Karpas-422 (cell line): Measurements from ENCODE around the gene F11R. TPM values are rescaled to one million over a fixed set of nuclear protein-coding genes. Genes with fewer than 3 reads are reported as not detected.

Experiments used
- DNase-seq: peaks from one replicate; pipeline ENCODE4 v3.0.0-alpha.2; 2015
- H2AFZ ChIP-seq: fragments of 200-600 bp; sonication (generic); 2 replicates; pipeline ENCODE4 v1.6.1; 2014; ENCODE audit warnings: antibody characterized with exemption, low read length, mixed read lengths
- H3K27ac ChIP-seq: fragments of 200-600 bp; sonication (generic); 2 replicates; pipeline ENCODE4 v1.5.1; 2014; ENCODE audit warnings: mild to moderate bottlenecking, low read length, moderate library complexity
- H3K27me3 ChIP-seq: fragments of 200-600 bp; sonication (generic); 2 replicates; pipeline ENCODE4 v1.6.1; 2014; ENCODE audit warnings: low read length, mixed read lengths
- H3K36me3 ChIP-seq: fragments of 200-600 bp; sonication (generic); 2 replicates; pipeline ENCODE4 v1.6.1; 2014; ENCODE audit warnings: low read length, mixed read lengths; ENCODE audit not compliant: insufficient read depth
- H3K4me1 ChIP-seq: fragments of 200-600 bp; sonication (generic); 2 replicates; pipeline ENCODE4 v1.6.1; 2014; ENCODE audit warnings: mild to moderate bottlenecking, low read length, mixed read lengths
- H3K4me2 ChIP-seq: fragments of 200-600 bp; sonication (generic); 2 replicates; pipeline ENCODE4 v1.6.1; 2014; ENCODE audit warnings: low read length, low read depth, mild to moderate bottlenecking; ENCODE audit not compliant: poor library complexity, severe bottlenecking
- H3K4me3 ChIP-seq: fragments of 200-600 bp; sonication (generic); 2 replicates; pipeline ENCODE4 v1.5.1; 2014; ENCODE audit warnings: mild to moderate bottlenecking, antibody characterized with exemption, low read length, mixed read lengths
- H3K79me2 ChIP-seq: fragments of 200-600 bp; sonication (generic); 2 replicates; pipeline ENCODE4 v1.6.1; 2014; ENCODE audit warnings: mild to moderate bottlenecking, low read length, mixed read lengths
- H3K9ac ChIP-seq: fragments of 200-600 bp; sonication (generic); 2 replicates; pipeline ENCODE4 v1.6.0; 2014; ENCODE audit warnings: low read length
- H3K9me2 ChIP-seq: fragments of 200-600 bp; sonication (generic), shearing (Covaris generic); replicated peaks from 2 replicates; pipeline ENCODE4 v1.6.0; 2014; ENCODE audit warnings: mild to moderate bottlenecking, low read length, moderate library complexity; ENCODE audit not compliant: insufficient read depth
- H3K9me3 ChIP-seq: fragments of 300-700, 200-600 bp; sonication (generic); 2 replicates; pipeline ENCODE4 v1.6.1; 2014; ENCODE audit warnings: low read length, mixed read lengths
- H4K20me1 ChIP-seq: fragments of 200-600 bp; sonication (generic); 2 replicates; pipeline ENCODE4 v1.6.1; 2014; ENCODE audit warnings: mild to moderate bottlenecking, antibody characterized with exemption, low read length, low read depth; ENCODE audit not compliant: insufficient read depth
- total RNA-seq: library from RNA; depleted of rRNA; stranded (reverse); fragments of >200 nt; shearing (Covaris generic); gene quantifications from 2 replicates; pipeline ENCODE4 v1.2.3, GENCODE V29; 2014; ENCODE audit warnings: low replicate concordance

The F11R gene
- total RNA-seq, 1 experiment from 2014 or later, result 6.5 TPM

DNA sequence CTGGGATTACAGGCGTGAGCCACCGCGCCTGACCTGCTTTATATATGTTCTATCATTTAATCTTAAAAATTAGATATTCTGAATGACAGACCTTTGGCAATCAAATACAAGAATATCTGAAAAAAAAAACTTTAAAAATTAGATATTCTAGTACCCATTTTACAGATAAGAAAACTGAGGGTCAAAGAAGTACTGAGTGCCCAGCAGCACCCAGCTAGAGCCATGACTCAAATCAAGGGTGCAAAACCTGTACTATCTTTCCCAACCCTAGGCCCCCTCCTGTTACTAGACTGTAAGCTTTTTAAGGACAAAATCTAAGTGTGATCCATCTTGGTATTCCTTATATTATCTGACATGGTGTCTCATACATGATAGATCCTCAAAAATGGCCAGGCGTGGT, 40.5 kb upstream of the F11R start:
- Histone ChIP-seq H3K9me2 (no peaks in the 10 kb centered on the region), H3K9ac (no peak overlapping the region), H2AFZ (no peak overlapping the region), H3K27ac (no peak overlapping the region), H3K4me1 (no peaks in the 10 kb centered on the region), H3K4me2 (no peak overlapping the region), H3K4me3 (no peak overlapping the region), H3K27me3 (no peaks in the 10 kb centered on the region), H3K9me3 (no peaks in the 10 kb centered on the region), H3K79me2 (peaks cover 58% of the 10 kb centered on the region), H3K36me3 (peaks cover 15% of the 10 kb centered on the region; the same call in 1 of the 2 replicates), H4K20me1 (no peaks in the 10 kb centered on the region)
- DNase-seq, result no peak

DNA sequence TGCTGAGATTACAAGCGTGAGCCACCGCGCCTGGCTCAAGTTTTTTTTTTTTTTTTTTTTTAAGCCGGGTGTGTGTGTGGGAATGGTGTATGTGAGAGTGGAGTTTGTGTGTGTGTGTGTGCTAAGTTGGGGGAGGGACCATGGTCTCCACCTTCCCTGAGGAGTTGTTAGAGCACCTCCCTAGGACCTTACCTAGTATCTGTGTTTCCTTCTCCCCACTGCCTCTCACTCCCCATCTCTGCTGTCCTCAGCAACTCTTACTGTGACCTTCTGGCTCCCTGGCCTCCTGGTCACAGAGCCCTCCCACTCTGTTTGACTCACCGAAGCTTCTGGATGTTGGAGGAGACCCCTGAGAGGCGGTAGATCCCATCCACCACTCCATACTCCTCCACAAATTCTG, 38.3 kb upstream of the F11R start:
- no peaks in the 10 kb centered on the region for H3K27me3 ChIP-seq
- no peak overlapping the region for H2AFZ ChIP-seq

GRCh38 chr1:161054805-161055204, 33.9 kb upstream of the F11R start:
- no peaks in the 10 kb centered on the region for H3K4me1 ChIP-seq
- no peak for DNase-seq
- no peak overlapping the region for H3K4me3 ChIP-seq
- no peak overlapping the region for H2AFZ ChIP-seq
- no peaks in the 10 kb centered on the region for H3K9me3 ChIP-seq
- no peak overlapping the region for H3K9ac ChIP-seq
- H4K20me1 ChIP-seq, result no peaks in the 10 kb centered on the region
- H3K9me2 ChIP-seq, result no peaks in the 10 kb centered on the region
- no peak overlapping the region for H3K27ac ChIP-seq
- peaks cover 41% of the 10 kb centered on the region; the same call in 1 of the 2 replicates for H3K36me3 ChIP-seq
- H3K79me2 ChIP-seq, result peaks cover 13% of the 10 kb centered on the region
- no peak overlapping the region for H3K4me2 ChIP-seq
- no peaks in the 10 kb centered on the region for H3K27me3 ChIP-seq

More for the DNA sequence above, 38.3 kb upstream of the F11R start:
- DNase-seq, result no peak
- peaks cover 30% of the 10 kb centered on the region; the same call in 1 of the 2 replicates for H3K36me3 ChIP-seq
- no peak overlapping the region for H3K4me2 ChIP-seq
- no peaks in the 10 kb centered on the region for H3K9me2 ChIP-seq
- H4K20me1 ChIP-seq, result no peaks in the 10 kb centered on the region
- no peak overlapping the region for H3K9ac ChIP-seq
- no peaks in the 10 kb centered on the region for H3K4me1 ChIP-seq
- H3K79me2 ChIP-seq, result peaks cover 45% of the 10 kb centered on the region
- no peak overlapping the region for H3K27ac ChIP-seq
- no peak overlapping the region for H3K4me3 ChIP-seq
- no peaks in the 10 kb centered on the region for H3K9me3 ChIP-seq

DNA sequence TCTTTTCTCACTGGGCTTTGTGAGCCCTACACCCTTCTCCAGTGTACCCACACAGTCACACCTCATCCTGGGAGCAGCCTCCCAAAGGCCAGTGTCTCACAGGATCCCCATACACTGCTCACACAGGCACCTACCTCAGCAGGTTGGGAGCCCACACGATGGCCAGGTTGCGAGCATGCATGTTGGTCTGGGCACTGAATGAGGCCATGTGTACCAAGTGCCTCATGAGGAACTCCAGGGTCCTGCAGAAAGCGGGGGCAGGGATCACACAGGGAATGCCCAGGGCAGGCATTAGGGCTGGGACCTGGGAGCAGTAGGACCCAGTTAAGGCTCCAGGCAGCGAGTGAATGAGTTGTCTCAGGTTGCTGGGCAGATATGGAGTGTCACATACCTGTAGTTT, 33.3 kb upstream of the F11R start:
- no peaks in the 10 kb centered on the region for H3K27me3 ChIP-seq
- no peak overlapping the region for H3K4me3 ChIP-seq

DNA sequence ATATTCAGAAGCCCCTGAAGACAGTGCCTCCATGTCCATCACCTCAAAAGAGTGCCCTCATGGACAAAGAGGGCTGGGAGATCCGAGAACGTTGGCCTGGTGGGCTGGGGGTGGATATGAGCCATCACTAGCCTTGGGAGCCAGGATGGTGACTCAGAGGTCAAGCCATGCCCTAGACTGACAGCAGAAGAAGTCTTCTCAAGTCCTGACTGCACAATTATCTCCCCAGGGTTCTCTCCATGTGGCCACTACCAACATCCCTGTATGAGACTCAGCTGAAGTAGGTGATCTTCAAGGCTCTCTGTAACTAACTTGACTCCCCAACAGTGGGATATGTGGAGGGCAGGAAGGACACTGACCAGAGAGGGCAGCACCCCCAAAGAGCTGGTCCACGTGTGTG, 31.9 kb upstream of the F11R start:
- no peak overlapping the region for H3K9ac ChIP-seq
- no peak overlapping the region for H3K4me2 ChIP-seq
- no peak overlapping the region for H3K27ac ChIP-seq
- H3K36me3 ChIP-seq, result peaks cover 39% of the 10 kb centered on the region; the same call in 1 of the 2 replicates
- peaks cover 6% of the 10 kb centered on the region for H3K4me1 ChIP-seq
- H3K27me3 ChIP-seq, result no peaks in the 10 kb centered on the region
- H3K9me2 ChIP-seq, result no peaks in the 10 kb centered on the region
- no peaks in the 10 kb centered on the region for H3K9me3 ChIP-seq
- no peak overlapping the region for H2AFZ ChIP-seq
- no peaks in the 10 kb centered on the region for H4K20me1 ChIP-seq
- 0 out of 2 replicates have a peak, but pooled peaks cover 8% of the 10 kb centered on the region for H3K79me2 ChIP-seq
- DNase-seq, result no peak
- no peak overlapping the region for H3K4me3 ChIP-seq

More for the DNA sequence above, 33.3 kb upstream of the F11R start:
- Histone ChIP-seq H4K20me1 (no peaks in the 10 kb centered on the region), H2AFZ (no peak overlapping the region), H3K79me2 (0 out of 2 replicates have a peak, but pooled peaks cover 8% of the 10 kb centered on the region), H3K9me2 (no peaks in the 10 kb centered on the region), H3K4me2 (no peak overlapping the region), H3K4me1 (no peaks in the 10 kb centered on the region), H3K36me3 (peaks cover 39% of the 10 kb centered on the region; the same call in 1 of the 2 replicates), H3K9ac (no peak overlapping the region), H3K9me3 (no peaks in the 10 kb centered on the region), H3K27ac (no peak overlapping the region)
- DNase-seq, result no peak

DNA sequence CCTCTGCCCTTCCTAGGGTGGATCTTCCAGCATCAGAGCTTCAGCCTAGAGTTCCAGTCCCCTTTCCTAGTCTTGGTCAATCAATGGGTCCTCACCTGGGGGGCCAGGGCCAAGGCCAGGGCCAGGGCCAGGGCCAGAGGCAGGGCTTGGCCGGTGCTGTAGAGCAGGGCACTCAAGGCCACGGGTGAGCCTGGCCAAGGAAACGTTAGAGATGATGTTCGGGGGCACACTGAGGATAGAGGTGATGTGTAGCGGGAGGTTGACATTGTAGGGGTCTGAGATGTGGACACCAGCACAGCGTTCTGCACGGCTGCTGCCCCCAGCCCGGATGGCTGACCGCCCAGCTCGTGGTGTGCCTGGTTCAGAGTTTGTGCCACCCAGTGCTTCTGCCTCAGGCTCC, 30.3 kb upstream of the F11R start:
- Histone ChIP-seq H3K9me3 (no peaks in the 10 kb centered on the region), H3K4me2 (no peak overlapping the region), H3K4me1 (peaks cover 23% of the 10 kb centered on the region), H3K27me3 (no peaks in the 10 kb centered on the region), H3K27ac (no peak overlapping the region), H3K79me2 (0 out of 2 replicates have a peak, but pooled peaks cover 1% of the 10 kb centered on the region), H3K9ac (no peak overlapping the region), H4K20me1 (no peaks in the 10 kb centered on the region), H2AFZ (no peak overlapping the region), H3K36me3 (peaks cover 30% of the 10 kb centered on the region; the same call in 1 of the 2 replicates), H3K4me3 (no peak overlapping the region), H3K9me2 (no peaks in the 10 kb centered on the region)
- DNase-seq, result no peak

- Histone ChIP-seq H4K20me1 (no peaks in the 10 kb centered on the region), H3K79me2 (peaks cover 7% of the 10 kb centered on the region), H3K4me3 (no peak overlapping the region), H3K4me2 (no peak overlapping the region), H2AFZ (no peak overlapping the region), H3K9me3 (no peaks in the 10 kb centered on the region), H3K9ac (no peak overlapping the region), H3K36me3 (peaks cover 15% of the 10 kb centered on the region; the same call in 1 of the 2 replicates), H3K9me2 (no peaks in the 10 kb centered on the region), H3K4me1 (peaks cover 27% of the 10 kb centered on the region), H3K27ac (peak overlapping the region; percentile 96), H3K27me3 (no peaks in the 10 kb centered on the region)
- peak; percentile 41 for DNase-seq
Measured at GRCh38 chr1:161048949-161049722, 28.2 kb upstream of the F11R start.

GRCh38 chr1:161047436-161048420, 26.8 kb upstream of the F11R start:
- peak overlapping the region; percentile 97 for H3K9ac ChIP-seq
- peak overlapping the region; percentile 96 for H3K27ac ChIP-seq
- peaks cover 37% of the 10 kb centered on the region for H3K4me1 ChIP-seq
- H3K36me3 ChIP-seq, result peaks cover 19% of the 10 kb centered on the region; the same call in 1 of the 2 replicates
- H2AFZ ChIP-seq, result no peak overlapping the region
- H4K20me1 ChIP-seq, result no peaks in the 10 kb centered on the region
- H3K9me2 ChIP-seq, result no peaks in the 10 kb centered on the region
- peak; percentile 59 for DNase-seq
- H3K79me2 ChIP-seq, result peaks cover 20% of the 10 kb centered on the region
- no peaks in the 10 kb centered on the region for H3K9me3 ChIP-seq
- H3K4me2 ChIP-seq, result peak overlapping the region; percentile 76
- H3K27me3 ChIP-seq, result no peaks in the 10 kb centered on the region
- no peak overlapping the region for H3K4me3 ChIP-seq
